Left forelimb (tissue), 1 donor: ENCODE measurements around the gene ALG8.
"Not testable (repeated sequence)": the region's sequence is repeated elsewhere in the genome, so short reads cannot be mapped to it uniquely, and the experiment has no call there.

ENCODE experiments used
- DNase-seq: peaks from one replicate; pipeline ENCODE4 v3.0.0-alpha.2; 2018; ENCODE audit warnings: low spot score

The ALG8 gene

GRCh38 chr11:78069465-78069864, 70.0 kb downstream of the ALG8 start:
- no peak for DNase-seq

- no peak for DNase-seq
Measured at GRCh38 chr11:78067704-78068103, 71.7 kb downstream of the ALG8 start.

- DNase-seq = no peak
Measured at GRCh38 chr11:78066471-78066870, 73.0 kb downstream of the ALG8 start.

GRCh38 chr11:78065203-78065602, 74.2 kb downstream of the ALG8 start:
- DNase-seq = no peak

DNA sequence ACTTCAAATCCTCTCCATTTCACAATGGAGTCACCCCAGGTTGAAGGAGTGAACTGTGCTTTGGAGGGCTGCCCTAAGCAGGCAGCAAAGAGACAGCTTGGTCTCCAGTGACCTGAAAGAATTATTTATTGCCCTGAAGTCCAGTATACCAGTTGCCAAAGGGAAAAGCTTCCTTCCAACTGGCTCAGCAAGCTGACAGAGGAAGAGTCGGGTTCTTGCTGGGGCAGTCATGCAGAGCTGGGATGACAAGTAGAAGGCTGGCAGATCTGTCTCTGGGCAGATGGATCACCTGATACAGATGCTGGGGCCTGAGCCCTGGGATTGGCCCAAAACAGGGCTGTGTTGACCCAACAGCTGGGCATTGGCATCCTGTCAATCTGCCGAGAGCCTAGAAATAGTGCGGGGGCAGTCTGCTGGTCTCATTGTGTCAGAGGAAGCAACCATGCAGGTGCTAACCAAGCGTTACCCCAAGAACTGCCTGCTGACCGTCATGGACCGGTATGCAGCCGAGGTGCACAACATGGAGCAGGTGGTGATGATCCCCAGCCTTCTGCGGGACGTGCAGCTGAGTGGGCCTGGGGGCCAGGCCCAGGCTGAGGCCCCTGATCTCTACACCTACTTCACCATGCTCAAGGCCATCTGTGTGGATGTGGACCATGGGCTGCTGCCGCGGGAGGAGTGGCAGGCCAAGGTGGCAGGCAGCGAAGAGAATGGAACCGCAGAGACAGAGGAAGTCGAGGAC, 75.8 kb downstream of the ALG8 start, which contains the start of gene THRSP:
Gene THRSP, plus strand, starts transcription at position 422 of the 742 bp plus-strand sequence. Its CDS starts 21 bp downstream, at position 443.
- DNase-seq = no peak

GRCh38 chr11:78062671-78063070, 76.8 kb downstream of the ALG8 start:
- no peak for DNase-seq

DNA sequence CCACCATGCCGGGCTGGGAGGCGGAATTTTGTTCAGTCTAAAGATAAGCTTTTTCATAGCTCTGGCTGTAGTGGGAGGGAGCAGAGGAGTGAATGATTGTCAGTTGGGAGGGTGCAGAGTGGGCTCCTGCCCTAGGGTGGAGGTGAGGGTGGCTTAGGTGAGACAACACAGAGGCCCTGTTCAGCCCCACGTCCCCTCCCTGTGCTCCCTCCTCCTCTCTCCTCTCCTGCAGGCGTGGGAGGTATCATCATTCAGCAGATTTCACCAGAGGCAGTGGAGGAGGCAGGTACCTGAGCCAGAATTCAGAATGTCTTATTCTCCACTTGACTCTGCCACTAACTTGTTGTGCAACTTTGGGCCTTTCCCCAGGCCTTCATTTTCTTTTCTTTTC, 77.5 kb downstream of the ALG8 start:
- DNase-seq = no peak

- DNase-seq = no peak
Measured at GRCh38 chr11:78061088-78061920, 78.1 kb downstream of the ALG8 start.

DNA sequence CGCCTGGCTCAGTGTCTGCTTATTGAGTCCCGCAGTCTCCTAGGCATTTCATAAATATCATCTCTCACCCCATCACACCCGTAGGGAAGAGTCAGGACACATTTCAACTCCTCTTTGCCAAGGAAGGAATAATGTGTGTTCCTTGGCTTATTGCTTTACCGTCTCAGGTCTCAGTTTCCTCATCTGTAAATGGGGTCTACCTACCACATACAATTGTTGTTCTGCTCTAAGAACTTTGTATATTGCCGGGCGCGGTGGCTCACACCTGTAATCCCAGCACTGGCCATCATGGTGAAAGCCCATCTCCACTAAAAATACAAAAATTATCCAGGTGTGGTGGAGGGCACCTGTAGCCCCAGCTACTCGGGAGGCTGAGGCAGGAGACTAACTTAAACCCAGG, 78.9 kb downstream of the ALG8 start:
- DNase-seq = no peak

GRCh38 chr11:78059749-78060328, 79.6 kb downstream of the ALG8 start:
- not testable (repeated sequence) for DNase-seq

DNA sequence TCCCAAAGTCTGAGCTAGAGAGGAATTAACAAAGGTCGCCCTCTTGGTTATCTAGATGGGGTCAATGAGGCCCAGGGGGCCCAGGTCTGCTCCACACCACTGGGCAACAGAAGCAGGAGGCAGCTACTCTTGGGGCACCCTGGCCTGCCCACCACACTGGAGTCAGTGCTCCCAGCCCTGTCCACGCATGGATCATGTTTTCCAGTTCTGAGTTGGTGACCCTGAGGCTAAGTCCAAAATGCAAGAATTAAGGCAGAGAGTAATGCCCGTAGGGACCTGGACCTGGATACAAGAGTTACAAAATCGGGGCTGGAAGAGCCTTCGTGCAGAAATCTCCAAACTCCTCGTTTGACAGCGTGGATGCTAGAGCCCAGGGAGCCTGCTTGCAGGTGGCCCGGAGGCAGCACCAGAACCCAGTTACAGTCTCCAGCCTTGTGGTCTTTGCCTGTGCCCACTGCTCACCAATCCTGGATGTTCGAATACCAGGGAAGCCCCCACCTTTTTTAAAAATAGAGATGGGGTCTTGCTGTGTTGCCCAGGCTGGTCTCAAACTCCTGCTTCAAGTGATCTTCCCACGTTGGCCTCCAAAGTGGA, 81.9 kb downstream of the ALG8 start:
- DNase-seq = no peak

DNA sequence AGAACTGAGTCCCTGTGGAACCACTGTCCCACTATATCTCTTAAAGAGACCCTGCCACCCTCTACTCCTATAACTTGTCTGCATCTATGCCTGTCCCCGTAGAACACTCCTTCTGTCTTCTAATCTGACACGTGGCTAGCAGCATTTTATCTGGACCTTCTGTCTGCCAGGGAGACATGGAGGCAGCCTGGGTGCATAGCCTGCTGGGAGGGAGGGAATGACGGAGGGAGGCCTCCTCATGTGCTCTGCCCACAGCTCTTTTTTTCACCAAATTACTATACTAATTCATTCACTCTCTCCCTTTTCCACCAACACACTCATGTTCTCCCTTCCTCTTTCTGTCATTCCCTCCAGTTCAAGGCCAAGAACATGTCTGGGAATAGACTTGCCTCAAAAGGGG, 83.3 kb downstream of the ALG8 start:
- DNase-seq = no peak

- DNase-seq = no peak
Measured at GRCh38 chr11:78054971-78055370, 84.5 kb downstream of the ALG8 start.

- no peak for DNase-seq
Measured at GRCh38 chr11:78050964-78051831, 88.2 kb downstream of the ALG8 start.
